Testis (tissue), 3 donors: ENCODE data around the gene METRNL. TPM values are rescaled to one million over a fixed set of nuclear protein-coding genes. Genes with fewer than 3 reads are reported as not detected.
A peak's percentile ranks its signal among the peaks of the same experiment; 100 is the strongest.

Experiments
- DNase-seq: peaks from one replicate; pipeline ENCODE4 v3.0.0-alpha.2; 2019
- H3K27ac ChIP-seq, 2 donors: fragments of 200-600 bp; sonication (generic); one replicate each; pipeline ENCODE4 v1.5.1; 2019
- H3K27me3 ChIP-seq: fragments of 200-600 bp; sonication (generic); one replicate; pipeline ENCODE4 v1.5.1; 2019
- H3K36me3 ChIP-seq: fragments of 200-600 bp; sonication (generic); one replicate; pipeline ENCODE4 v1.5.1; 2017; ENCODE audit warnings: low read depth; ENCODE audit errors: missing control alignments
- H3K4me1 ChIP-seq: fragments of 200-600 bp; sonication (generic); one replicate; pipeline ENCODE4 v1.5.1; 2019
- H3K4me3 ChIP-seq, 2 donors: fragments of 200-600 bp; sonication (generic); one replicate each; pipeline ENCODE4 v1.5.1; 2017 to 2019
- H3K9me3 ChIP-seq: fragments of 200-600 bp; sonication (generic); one replicate; pipeline ENCODE4 v1.5.1; 2017
- CTCF ChIP-seq, 3 experiments: fragments of 450-650 bp in 2 of 3; fragments of 200-600 bp in 1 of 3; sonication (generic) in 1 of 3; IDR thresholded peaks; one replicate each; pipeline ENCODE4 v1.5.1; 2016 to 2019; ENCODE audit warnings: antibody characterized with exemption in 3 of 3, mild to moderate bottlenecking in 2 of 3, moderate library complexity in 1 of 3
- POLR2A ChIP-seq: fragments of 450-650 bp; IDR thresholded peaks from one replicate; pipeline ENCODE4 v1.6.1; 2017; ENCODE audit warnings: antibody characterized with exemption, mild to moderate bottlenecking, moderate library complexity
- WGBS, 2 donors: methylation state at CpG; one replicate each; pipeline ENCODE4 v1.1.5; 2018; 5-methylcytosine and 5-hydroxymethylcytosine counted together
- intact Hi-C: fragments of 100-400 bp; cut with DNase I; formaldehyde crosslinking; loops from one replicate; pipeline ENCODE4 v1.15.1; 2023; ENCODE audit warnings: low total_unique reads
- polyA plus RNA-seq: library from polyadenylated mRNA; stranded (reverse); fragments of 350-450 nt; fragmentation: Illumina TruSeq; extraction: RNeasy Lipid Tissue Mini Kit (QIAGEN cat#74804); gene quantifications from one replicate; pipeline ENCODE4 v1.2.3, GENCODE V29; 2014; ENCODE audit warnings: low read depth, low replicate concordance; ENCODE audit not compliant: insufficient read depth
- total RNA-seq, 2 donors: library from RNA; depleted of rRNA; stranded (reverse); fragments of >200 nt; gene quantifications; one replicate each; pipeline ENCODE4 v1.2.3, GENCODE V29; 2016

Gene METRNL
- total and polyA plus RNA-seq, 3 donors from 2014 or later = 54.6 to 86.1 (median 56.1) TPM

DNA sequence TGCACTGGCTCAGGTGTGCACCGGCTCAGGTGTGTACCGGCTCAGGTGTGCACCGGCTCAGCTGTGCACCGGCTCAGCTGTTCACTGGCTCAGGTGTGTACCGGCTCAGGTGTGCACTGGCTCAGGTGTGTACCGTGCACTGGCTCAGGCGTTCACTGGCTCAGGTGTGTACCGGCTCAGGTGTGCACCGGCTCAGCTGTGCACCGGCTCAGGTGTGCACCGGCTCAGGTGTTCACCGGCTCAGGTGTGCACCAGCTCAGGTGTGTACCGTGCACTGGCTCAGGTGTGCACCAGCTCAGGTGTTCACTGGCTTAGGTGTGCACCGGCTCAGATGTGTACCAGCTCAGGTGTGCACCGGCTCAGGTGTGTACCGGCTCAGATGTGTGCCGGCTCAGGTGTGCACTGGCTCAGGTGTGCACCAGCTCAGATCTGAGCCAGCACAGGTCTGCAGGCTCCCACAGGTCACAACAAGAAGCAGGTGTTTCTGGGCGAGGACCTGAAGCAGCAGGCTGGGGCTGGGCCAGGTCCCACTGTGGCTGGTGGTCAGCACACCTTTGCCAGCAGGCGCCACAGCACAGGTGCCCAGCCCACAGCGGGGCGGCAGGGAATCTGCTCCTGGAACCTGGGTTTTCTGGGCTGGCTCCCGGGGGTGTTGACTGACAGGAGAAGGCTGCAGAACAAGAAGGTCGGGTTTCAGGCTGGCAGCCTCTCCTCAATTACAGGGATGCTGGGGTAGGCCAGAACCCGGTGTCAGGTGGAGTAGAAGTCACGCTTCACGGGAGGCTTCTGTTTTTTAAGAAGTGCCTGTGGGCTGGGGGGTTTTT lies 17.2 kb downstream of the METRNL start:
- intact Hi-C loops = no loop called here
- TF ChIP-seq POLR2A (no peak), CTCF (IDR thresholded peaks at IDR 0.05) (no peak)
- no peak overlapping the region for H3K4me3 ChIP-seq
- no peak for DNase-seq
- H3K27me3 ChIP-seq = no peaks in the 10 kb centered on the region
- H3K4me1 ChIP-seq = peaks cover 35% of the 10 kb centered on the region
- WGBS, 2 donors = 90 to 92% methylated on average over 10 to 26 of the region's 26 CpGs
- H3K9me3 ChIP-seq = no peaks in the 10 kb centered on the region
- no peaks in the 10 kb centered on the region for H3K36me3 ChIP-seq
- no peak overlapping the region for H3K27ac ChIP-seq

- intact Hi-C loops = no loop called here
- Histone ChIP-seq H3K9me3 (no peaks in the 10 kb centered on the region), H3K36me3 (no peaks in the 10 kb centered on the region), H3K4me1 (peaks cover 33% of the 10 kb centered on the region), H3K27me3 (no peaks in the 10 kb centered on the region), H3K27ac (no peak overlapping the region), H3K4me3 (no peak overlapping the region)
- WGBS, 2 donors = 77 to 80% methylated on average over 1 to 14 of the region's 14 CpGs
- DNase-seq = no peak
- TF ChIP-seq CTCF (IDR thresholded peaks at IDR 0.05) (no peak), POLR2A (no peak)
Measured at GRCh38 chr17:83097831-83098230, 18.4 kb downstream of the METRNL start.

DNA sequence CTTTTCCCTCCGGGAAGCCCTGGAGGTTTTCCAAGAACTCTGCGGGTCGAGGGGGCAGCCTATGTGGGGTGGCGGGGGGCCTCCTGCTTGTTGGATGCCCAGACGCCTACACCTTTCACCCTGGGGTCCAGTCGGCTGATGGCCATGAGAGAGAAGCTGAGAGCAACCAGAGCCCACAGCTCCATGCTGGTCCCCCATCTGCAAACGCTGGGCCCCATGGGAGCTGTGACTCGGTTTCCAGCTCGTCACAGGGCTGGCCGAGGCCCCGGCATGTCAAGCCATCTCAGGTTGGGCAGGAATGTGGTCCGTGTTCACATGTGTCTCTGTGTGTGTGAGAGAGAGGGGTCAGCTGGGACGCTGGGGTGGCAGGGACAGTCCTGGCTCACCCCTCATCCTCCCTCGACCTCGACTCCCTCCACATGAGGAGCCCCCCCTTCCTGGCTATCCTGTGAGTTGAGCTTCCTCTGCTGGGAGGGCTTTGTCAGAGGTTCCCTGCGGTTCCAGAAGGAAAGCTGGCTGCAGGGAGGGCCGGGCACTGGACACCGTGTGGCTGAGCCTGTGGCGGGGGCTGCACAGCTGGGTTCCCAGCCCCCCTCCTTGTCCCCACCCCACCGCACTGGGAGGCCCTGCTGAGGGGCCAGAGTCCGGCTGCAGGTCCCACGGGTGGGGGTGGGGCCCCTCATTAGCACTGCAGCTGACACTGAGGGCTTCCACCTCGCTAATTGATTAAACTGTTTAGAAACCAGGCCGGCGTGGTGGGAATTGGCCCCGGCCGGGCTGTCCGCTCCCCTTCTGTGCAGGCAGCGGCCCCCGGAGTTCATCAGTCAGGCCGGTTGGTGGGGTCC lies 19.1 kb downstream of the METRNL start:
- intact Hi-C loops = no loop called here
- H3K9me3 ChIP-seq = no peaks in the 10 kb centered on the region
- no peaks in the 10 kb centered on the region for H3K36me3 ChIP-seq
- WGBS, 2 donors = 48 to 64% methylated on average over 18 to 31 of the region's 31 CpGs
- H3K27me3 ChIP-seq = no peaks in the 10 kb centered on the region
- H3K27ac ChIP-seq = no peak overlapping the region
- no peak for TF ChIP-seq POLR2A
- TF ChIP-seq CTCF (IDR thresholded peaks at IDR 0.05) = no peak
- no peak overlapping the region for H3K4me3 ChIP-seq
- no peak for DNase-seq
- peaks cover 33% of the 10 kb centered on the region for H3K4me1 ChIP-seq

- Histone ChIP-seq H3K27ac (peak overlapping the region in 1 of 2 donors; percentile 18), H3K9me3 (no peaks in the 10 kb centered on the region), H3K27me3 (no peaks in the 10 kb centered on the region), H3K4me3 (no peak overlapping the region), H3K36me3 (no peaks in the 10 kb centered on the region), H3K4me1 (peaks cover 33% of the 10 kb centered on the region)
- TF ChIP-seq POLR2A = no peak
- TF ChIP-seq CTCF (IDR thresholded peaks at IDR 0.05) = no peak
- intact Hi-C loops = no loop called here
- no peak for DNase-seq
- WGBS, 2 donors = 60 to 67% methylated on average over 6 to 12 of the region's 12 CpGs
Measured at GRCh38 chr17:83099086-83099555, 19.7 kb downstream of the METRNL start.
